ENCODE results near the gene ODAD2.

GRCh38 chr10:27779462-27780015, 219.3 kb downstream of the ODAD2 start:
- TF ChIP-seq POLR2AphosphoS5 (IDR thresholded peaks at IDR 0.05; ENCODE audit: low read depth, low read length): no peak
- no peak for TF ChIP-seq CTCF (IDR thresholded peaks at IDR 0.05 in 2 of 3, conservative IDR thresholded peaks at IDR 0.05 in 1 of 3; ENCODE audit: borderline replicate concordance in 1 of 3, insufficient read depth in 1 of 3, low read depth in 2 of 3, low read length in 2 of 3)
- TF ChIP-seq ZNF274 (IDR thresholded peaks at IDR 0.05; ENCODE audit: low read depth, low read length): no peak
- TF ChIP-seq POLR2A (IDR thresholded peaks at IDR 0.05; ENCODE audit: borderline replicate concordance, extremely low read depth, insufficient read depth, insufficient read length): no peak
- TF ChIP-seq ZBTB33 (IDR thresholded peaks at IDR 0.05; ENCODE audit: extremely low read depth, insufficient replicate concordance, low read length): no peak
- TF ChIP-seq RAD21 (IDR thresholded peaks at IDR 0.05; ENCODE audit: low read depth): no peak

Data from HCT116 (cell line).